Gastrocnemius medialis (tissue), 4 donors: ENCODE results near the gene STK33. TPM values are rescaled to one million over a fixed set of nuclear protein-coding genes. Genes with fewer than 3 reads are reported as not detected.

Experiments
- ATAC-seq, 2 donors: fragments of 150-250 bp; one replicate each; pipeline ENCODE4 v1.9.1; 2016
- DNase-seq, 2 donors: peaks; one replicate each; pipeline ENCODE4 v3.0.0-alpha.2; 2019
- H3K27ac ChIP-seq, 4 donors: fragments of 200-600 bp; sonication (generic); 1 replicate in 1 of 4; 2 replicates in 3 of 4; pipeline ENCODE4 v1.5.1; 2016 to 2018; ENCODE audit warnings: mild to moderate bottlenecking in 2 of 4, moderate library complexity in 1 of 4
- H3K27me3 ChIP-seq, 3 donors: fragments of 200-600 bp; sonication (generic) in 2 of 3; 1 replicate in 1 of 3; 2 replicates in 2 of 3; pipeline versions ENCODE4 v1.5.1 to v1.6.0; 2016 to 2019; ENCODE audit warnings: mild to moderate bottlenecking in 1 of 3, moderate library complexity in 1 of 3
- H3K36me3 ChIP-seq, 2 donors: fragments of 200-600 bp; sonication (generic) in 1 of 2; one replicate each; pipeline ENCODE4 v1.5.1; 2017 to 2018
- H3K4me1 ChIP-seq, 2 donors: fragments of 200-600 bp; sonication (generic) in 1 of 2; one replicate each; pipeline ENCODE4 v1.5.1; 2016 to 2017; ENCODE audit warnings: mild to moderate bottlenecking in 2 of 2
- H3K4me3 ChIP-seq, 4 donors: fragments of 200-600 bp; sonication (generic) in 3 of 4; 1 replicate in 1 of 4; 2 replicates in 3 of 4; pipeline ENCODE4 v1.5.1; 2016 to 2019; ENCODE audit warnings: mild to moderate bottlenecking in 2 of 4
- H3K9me3 ChIP-seq, 3 donors: fragments of 200-600 bp; sonication (generic) in 2 of 3; 1 replicate in 1 of 3; 2 replicates in 2 of 3; pipeline ENCODE4 v1.5.1; 2016 to 2019
- CTCF ChIP-seq, 5 experiments: fragments of 450-650 bp in 3 of 5; fragments of 200-600 bp in 2 of 5; sonication (generic) in 2 of 5; IDR thresholded peaks in 4 of 5; conservative IDR thresholded peaks in 1 of 5; 1 replicate in 4 of 5; 2 replicates in 1 of 5; pipeline ENCODE4 v1.5.1; 2016 to 2019; ENCODE audit warnings: antibody characterized with exemption in 5 of 5, mild to moderate bottlenecking in 3 of 5, moderate library complexity in 3 of 5
- POLR2A ChIP-seq, 2 donors: fragments of 450-650 bp; IDR thresholded peaks; one replicate each; pipeline ENCODE4 v1.6.1; 2017; ENCODE audit warnings: antibody characterized with exemption in 2 of 2, mild to moderate bottlenecking in 2 of 2, moderate library complexity in 2 of 2
- in situ Hi-C, 4 donors: fragments of 200-750 bp; cut with MboI; loops; one replicate each; pipeline versions ENCODE4 v1.15.0 to v1.8.0; 2017; ENCODE audit warnings: low sequenced_read_pairs in 4 of 4
- intact Hi-C: fragments of 100-400 bp; cut with DNase I; formaldehyde crosslinking; loops from one replicate; pipeline ENCODE4 v1.15.1; 2023; ENCODE audit warnings: low total_unique reads
- total RNA-seq, 4 donors: library from RNA; depleted of rRNA; stranded (reverse); fragments of >200 nt; gene quantifications; one replicate each; pipeline versions ENCODE4 v1.1.0 to v1.2.3, GENCODE V29; 2016

STK33 gene
- total RNA-seq = 10 to 100 TPM in 1 of 4 donors, 1 to 10 TPM in 2, under 1 TPM in 1; 0.66 to 13.5 (median 2.3) TPM

- ATAC-seq = peak; percentile 42 to 75
- peak within 1 kb of the TSS; percentile 60 to 72 (median 64) for H3K4me3 ChIP-seq
- intact Hi-C loops = no loop called here
- no peaks in the 10 kb centered on the region for H3K36me3 ChIP-seq
- in situ Hi-C loops = no loop called here
- peaks cover 4 to 9% of the 10 kb centered on the region in 2 donors for H3K4me1 ChIP-seq
- no peak within 1 kb of the TSS for H3K27ac ChIP-seq
- TF ChIP-seq POLR2A (IDR thresholded peaks at IDR 0.05) (no peak), CTCF (IDR thresholded peaks at IDR 0.05 in 4 of 5, conservative IDR thresholded peaks at IDR 0.05 in 1 of 5) (no peak)
- peaks cover 4 to 13% (median 6%) of the 10 kb centered on the region in 3 donors for H3K27me3 ChIP-seq
- no peaks in the 10 kb centered on the region for H3K9me3 ChIP-seq
- peak in 1 of 2 donors; percentile 23 for DNase-seq
Measured at GRCh38 chr11:8593935-8594909, at the start of gene STK33. Gene STK33 (minus strand): TSS chr11:8594228. CDS start chr11:8474905, 119,323 bp downstream.

DNA sequence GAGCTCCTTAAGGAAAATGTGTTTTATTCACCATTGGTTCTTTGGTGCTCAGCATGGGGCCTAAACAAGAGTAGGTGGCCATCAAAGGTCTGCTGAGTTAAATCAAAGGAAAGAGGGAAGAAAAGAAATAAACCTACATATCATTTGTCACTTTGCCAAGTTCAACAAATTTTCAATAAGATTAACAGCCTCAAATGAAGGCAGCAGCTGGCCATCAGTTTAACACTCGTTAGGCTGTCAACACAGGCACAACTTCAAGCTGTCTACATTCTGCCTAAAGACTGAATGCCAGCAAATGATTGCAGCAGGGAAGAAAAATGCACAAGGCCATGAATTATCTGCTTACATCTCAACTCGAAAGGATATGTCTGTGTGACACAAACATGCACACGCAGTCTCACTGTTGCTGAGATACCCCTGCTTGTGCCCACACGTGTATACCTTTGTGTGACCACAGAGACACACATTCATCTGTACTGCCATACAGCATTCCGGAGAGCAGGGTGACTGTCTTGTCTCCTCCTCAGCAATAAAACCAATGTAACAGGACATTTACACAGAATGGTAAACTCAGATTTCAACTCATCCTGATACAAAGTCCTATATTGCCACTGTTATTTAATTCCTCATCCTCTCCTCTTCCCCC, 48.3 kb upstream of the STK33 start:
- Histone ChIP-seq H3K36me3 (peaks cover 0 to 50% of the 10 kb centered on the region in 2 donors), H3K4me1 (no peaks in the 10 kb centered on the region), H3K4me3 (no peak overlapping the region), H3K9me3 (no peaks in the 10 kb centered on the region), H3K27ac (no peak overlapping the region), H3K27me3 (no peaks in the 10 kb centered on the region)
- DNase-seq (no peak), ATAC-seq (no peak)
- in situ Hi-C loops (no loop called here), intact Hi-C loops (no loop called here)
- TF ChIP-seq POLR2A (IDR thresholded peaks at IDR 0.05) (no peak), CTCF (IDR thresholded peaks at IDR 0.05 in 4 of 5, conservative IDR thresholded peaks at IDR 0.05 in 1 of 5) (no peak)

DNA sequence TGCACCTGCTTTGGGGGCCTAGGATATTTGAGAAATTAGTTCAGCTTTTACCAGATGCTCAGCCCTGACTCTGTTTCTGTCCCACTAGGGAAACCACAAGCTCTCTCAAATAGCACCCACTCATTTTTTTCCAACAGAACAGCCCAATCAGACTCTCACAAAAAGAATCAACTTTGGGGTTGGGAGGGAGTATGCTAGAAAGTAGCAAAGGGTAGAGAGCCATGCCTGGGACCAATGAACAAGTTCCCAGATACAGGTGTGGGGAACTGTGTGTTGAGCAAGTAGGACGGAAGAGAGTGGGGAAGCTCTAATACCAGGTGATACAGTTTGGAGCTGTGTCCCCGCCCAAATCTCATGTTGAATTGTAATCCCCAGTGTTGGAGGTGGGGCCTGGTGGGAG, 47.3 kb upstream of the STK33 start:
- Histone ChIP-seq H3K36me3 (peaks cover 4 to 51% of the 10 kb centered on the region in 2 donors), H3K9me3 (no peaks in the 10 kb centered on the region), H3K4me3 (no peak overlapping the region), H3K27me3 (no peaks in the 10 kb centered on the region), H3K27ac (no peak overlapping the region), H3K4me1 (no peaks in the 10 kb centered on the region)
- DNase-seq = no peak
- in situ Hi-C loops (no loop called here), intact Hi-C loops (no loop called here)
- ATAC-seq = no peak
- TF ChIP-seq CTCF (IDR thresholded peaks at IDR 0.05 in 4 of 5, conservative IDR thresholded peaks at IDR 0.05 in 1 of 5) = no peak
- TF ChIP-seq POLR2A (IDR thresholded peaks at IDR 0.05) = no peak

GRCh38 chr11:8640267-8640906, 46.4 kb upstream of the STK33 start:
- in situ Hi-C loops = no loop called here

More at GRCh38 chr11:8640267-8640906, 46.4 kb upstream of the STK33 start:
- H3K4me3 ChIP-seq = no peak overlapping the region
- no peaks in the 10 kb centered on the region for H3K9me3 ChIP-seq
- intact Hi-C loops = no loop called here
- H3K36me3 ChIP-seq = peaks cover 4 to 46% of the 10 kb centered on the region in 2 donors
- H3K4me1 ChIP-seq = no peaks in the 10 kb centered on the region
- H3K27me3 ChIP-seq = no peaks in the 10 kb centered on the region
- ATAC-seq = no peak
- DNase-seq = no peak
- TF ChIP-seq CTCF (IDR thresholded peaks at IDR 0.05 in 4 of 5, conservative IDR thresholded peaks at IDR 0.05 in 1 of 5) = no peak
- no peak for TF ChIP-seq POLR2A (IDR thresholded peaks at IDR 0.05)
- no peak overlapping the region for H3K27ac ChIP-seq
